H9 (cell line): Measurements from ENCODE around the gene EXOSC1. TPM values are rescaled to one million over a fixed set of nuclear protein-coding genes. Genes with fewer than 3 reads are reported as not detected.

Experiments used
- DNase-seq: peaks from one replicate; pipeline ENCODE4 v3.0.0-alpha.2; 2017
- H2AFZ ChIP-seq: one replicate; pipeline ENCODE4 v1.6.1; 2013; ENCODE audit warnings: mild to moderate bottlenecking, low read length, control low read depth, moderate library complexity
- H2AK5ac ChIP-seq: 2 replicates; pipeline ENCODE4 v1.6.1; 2013; ENCODE audit warnings: low read length, control low read depth, mixed read lengths; ENCODE audit not compliant: insufficient read length
- H2BK120ac ChIP-seq: one replicate; pipeline ENCODE4 v1.6.1; 2013; ENCODE audit warnings: low read depth, mild to moderate bottlenecking, low read length, control low read depth, inconsistent platforms; ENCODE audit not compliant: poor library complexity, severe bottlenecking
- H2BK12ac ChIP-seq: 2 replicates; pipeline ENCODE4 v1.6.1; 2013; ENCODE audit warnings: low read length, control low read depth, mixed read lengths, low read depth; ENCODE audit not compliant: insufficient read length
- H2BK15ac ChIP-seq: 2 replicates; pipeline ENCODE4 v1.6.1; 2013; ENCODE audit warnings: low read depth, low read length, control low read depth
- H2BK20ac ChIP-seq: one replicate; pipeline ENCODE4 v1.6.1; 2013; ENCODE audit warnings: low read depth, mild to moderate bottlenecking, low read length, control low read depth, inconsistent platforms; ENCODE audit not compliant: poor library complexity, severe bottlenecking
- H2BK5ac ChIP-seq: 2 replicates; pipeline ENCODE4 v1.6.1; 2013; ENCODE audit warnings: low read length, control low read depth, mixed read lengths; ENCODE audit not compliant: insufficient read length
- H3K14ac ChIP-seq: 2 replicates; pipeline ENCODE4 v1.6.1; 2013; ENCODE audit warnings: low read length, control low read depth; ENCODE audit not compliant: insufficient read depth
- H3K18ac ChIP-seq: 2 replicates; pipeline ENCODE4 v1.6.1; 2013; ENCODE audit warnings: low read depth, mild to moderate bottlenecking, mixed read lengths, low read length, control low read depth; ENCODE audit not compliant: insufficient read length
- H3K23ac ChIP-seq: 2 replicates; pipeline ENCODE4 v1.6.1; 2013; ENCODE audit warnings: low read length, control low read depth, mixed read lengths, low read depth; ENCODE audit not compliant: insufficient read length
- H3K23me2 ChIP-seq: 2 replicates; pipeline ENCODE4 v1.6.1; 2013; ENCODE audit warnings: low read depth, mild to moderate bottlenecking, mixed read lengths, low read length, control low read depth; ENCODE audit not compliant: insufficient read length, poor library complexity, severe bottlenecking
- H3K27ac ChIP-seq: 2 replicates; pipeline ENCODE4 v1.5.1; 2013; ENCODE audit warnings: low read length, control low read depth, mixed read lengths, low read depth; ENCODE audit not compliant: insufficient read length
- H3K27me3 ChIP-seq: 2 replicates; pipeline ENCODE4 v1.6.1; 2013; ENCODE audit warnings: low read length, control low read depth, inconsistent platforms; ENCODE audit not compliant: insufficient read depth
- H3K4ac ChIP-seq: 2 replicates; pipeline ENCODE4 v1.6.1; 2013; ENCODE audit warnings: low read depth, mild to moderate bottlenecking, control low read depth, inconsistent platforms, low read length, moderate library complexity
- H3K4me1 ChIP-seq: 2 replicates; pipeline ENCODE4 v1.6.1; 2013; ENCODE audit warnings: low read length, control low read depth, inconsistent platforms; ENCODE audit not compliant: insufficient read depth
- H3K4me2 ChIP-seq: 2 replicates; pipeline ENCODE4 v1.6.1; 2013; ENCODE audit warnings: low read length, control low read depth, mixed read lengths; ENCODE audit not compliant: insufficient read length, insufficient read depth
- H3K56ac ChIP-seq: 2 replicates; pipeline ENCODE4 v1.6.1; 2013; ENCODE audit warnings: low read depth, mild to moderate bottlenecking, mixed read lengths, low read length, control low read depth; ENCODE audit not compliant: insufficient read length
- H3K79me1 ChIP-seq: 2 replicates; pipeline ENCODE4 v1.6.1; 2013; ENCODE audit warnings: low read depth, mild to moderate bottlenecking, moderate library complexity, low read length, control low read depth, inconsistent platforms; ENCODE audit not compliant: insufficient read depth, poor library complexity, severe bottlenecking
- H3K79me2 ChIP-seq: 2 replicates; pipeline ENCODE4 v1.6.1; 2013; ENCODE audit warnings: low read length, control low read depth, inconsistent platforms; ENCODE audit not compliant: insufficient read depth
- H3K9ac ChIP-seq: 2 replicates; pipeline ENCODE4 v1.6.1; 2013; ENCODE audit warnings: low read length, control low read depth, mixed read lengths; ENCODE audit not compliant: insufficient read length; ENCODE audit errors: extremely low read depth
- H3K9me3 ChIP-seq: one replicate; pipeline ENCODE4 v1.6.1; 2013; ENCODE audit warnings: low read depth, low read length, inconsistent platforms; ENCODE audit not compliant: control insufficient read depth
- H3T11ph ChIP-seq: one replicate; pipeline ENCODE4 v1.6.1; 2013; ENCODE audit warnings: mild to moderate bottlenecking, low read length, control low read depth, inconsistent platforms
- H4K20me1 ChIP-seq: one replicate; pipeline ENCODE4 v1.6.1; 2013; ENCODE audit not compliant: control insufficient read depth, insufficient read length, insufficient read depth
- H4K5ac ChIP-seq: 2 replicates; pipeline ENCODE4 v1.6.1; 2013; ENCODE audit warnings: low read depth, mild to moderate bottlenecking, mixed read lengths, low read length, control low read depth; ENCODE audit not compliant: insufficient read length
- H4K8ac ChIP-seq: replicated peaks from 2 replicates; pipeline ENCODE4 v1.6.1; 2013; ENCODE audit warnings: low read length, control low read depth, mixed read lengths, low read depth; ENCODE audit not compliant: insufficient read length
- H4K91ac ChIP-seq: 2 replicates; pipeline ENCODE4 v1.6.1; 2013; ENCODE audit warnings: low read depth, mild to moderate bottlenecking, moderate library complexity, mixed read lengths, low read length, control low read depth; ENCODE audit not compliant: insufficient read length
- H3K27ac Mint-ChIP-seq, 3 experiments: 2 replicates in 2 of 3; 3 replicates in 1 of 3; pipeline ENCODE4 v1.8.0; 2020 to 2021; ENCODE audit warnings: mixed read lengths in 3 of 3, mild to moderate bottlenecking in 1 of 3, moderate library complexity in 1 of 3
- H3K27me3 Mint-ChIP-seq: 2 replicates; pipeline ENCODE4 v1.8.0; 2021; ENCODE audit warnings: low read depth, mild to moderate bottlenecking, moderate library complexity, mixed read lengths
- H3K36me3 Mint-ChIP-seq, 3 experiments: 2 replicates in 2 of 3; 3 replicates in 1 of 3; pipeline ENCODE4 v1.8.0; 2020 to 2021; ENCODE audit warnings: low read depth in 3 of 3, mixed read lengths in 3 of 3; ENCODE audit not compliant: insufficient read depth in 1 of 3
- H3K4me1 Mint-ChIP-seq, 2 experiments: 2 replicates each; pipeline ENCODE4 v1.8.0; 2020; ENCODE audit warnings: mixed read lengths in 2 of 2
- H3K4me3 Mint-ChIP-seq, 2 experiments: 2 replicates in 1 of 2; 3 replicates in 1 of 2; pipeline ENCODE4 v1.8.0; 2020 to 2021; ENCODE audit warnings: mild to moderate bottlenecking in 2 of 2, mixed read lengths in 2 of 2, moderate library complexity in 1 of 2
- H3K9me3 Mint-ChIP-seq, 2 experiments: 2 replicates in 1 of 2; 3 replicates in 1 of 2; pipeline ENCODE4 v1.8.0; 2020; ENCODE audit warnings: mild to moderate bottlenecking in 2 of 2, mixed read lengths in 2 of 2, moderate library complexity in 1 of 2
- CTCF ChIP-seq: fragments of 200-600 bp; sonication (generic); conservative IDR thresholded peaks from 3 replicates; pipeline ENCODE4 v1.8.0; 2021; ENCODE audit warnings: antibody characterized with exemption, mild to moderate bottlenecking
- WGBS: extraction: QIAGEN DNeasy Blood & Tissue Kit; methylation state at CpG from one replicate; pipeline ENCODE4 v1.1.7; 2013; ENCODE audit warnings: missing lambda C conversion rate, low lambda C conversion rate, mixed read lengths; ENCODE audit not compliant: insufficient read length; ENCODE audit errors: extremely low coverage; 5-methylcytosine and 5-hydroxymethylcytosine counted together
- total RNA-seq: library from RNA; stranded (reverse); gene quantifications from 2 replicates; pipeline ENCODE4 v1.2.1, GENCODE V29; 2021

Gene EXOSC1
- total RNA-seq, 1 experiment from 2014 or later, result 66.4 TPM

- H3K9ac ChIP-seq, result no peak overlapping the region
- Mint-ChIP-seq H3K36me3 (peaks cover 44 to 60% (median 45%) of the 10 kb centered on the region in 3 experiments), H3K4me3 (peak overlapping the region; percentile 85 to 90), H3K4me1 (peaks cover 17 to 19% of the 10 kb centered on the region in 2 experiments), H3K27ac (peak overlapping the region; percentile 80 to 97 (median 96); a peak in 6 of 7 replicates), H3K27me3 (0 out of 2 replicates have a peak, but pooled peaks cover 1% of the 10 kb centered on the region), H3K9me3 (peaks cover 0 to 2% of the 10 kb centered on the region in 2 experiments; a peak in 1 of 5 replicates)
- peaks cover 19% of the 10 kb centered on the region; the same call in 1 of the 2 replicates for H3K79me2 ChIP-seq
- no peaks in the 10 kb centered on the region for H3K4me1 ChIP-seq
- no peak overlapping the region for H2BK120ac ChIP-seq
- no peak overlapping the region for H2AFZ ChIP-seq
- H4K20me1 ChIP-seq, result no peaks in the 10 kb centered on the region
- peak overlapping the region; percentile 83 for H3K4me2 ChIP-seq
- H3K27me3 ChIP-seq, result no peaks in the 10 kb centered on the region
- no peak overlapping the region for H2BK20ac ChIP-seq
- no CpG with 5 or more reads among the region's 4 CpGs for WGBS
- H3K27ac ChIP-seq, result peak overlapping the region; percentile 74
- no peak overlapping the region for H2BK15ac ChIP-seq
- no peak overlapping the region for H3K14ac ChIP-seq
- H3K56ac ChIP-seq, result no peak overlapping the region
- H2AK5ac ChIP-seq, result no peak overlapping the region
- TF ChIP-seq CTCF, result no peak
- no peak overlapping the region for H4K5ac ChIP-seq
- H3K23ac ChIP-seq, result no peak overlapping the region
- peaks cover 9% of the 10 kb centered on the region for H3K23me2 ChIP-seq
- no peaks in the 10 kb centered on the region for H3K79me1 ChIP-seq
- no peak overlapping the region for H2BK12ac ChIP-seq
- H3K4ac ChIP-seq, result no peak overlapping the region
- no peak overlapping the region for H3T11ph ChIP-seq
- no peak for DNase-seq
- H2BK5ac ChIP-seq, result peak overlapping the region; percentile 94
- H3K9me3 ChIP-seq, result no peaks in the 10 kb centered on the region
- H4K8ac ChIP-seq, result no peak overlapping the region
- no peak overlapping the region for H4K91ac ChIP-seq
- no peak overlapping the region for H3K18ac ChIP-seq
These were observed 17.2 kb downstream of the EXOSC1 start for GRCh38 chr10:97428572-97428981.
